Activated T-helper 2 cell treated with anti-CD3 and anti-CD28 coated beads, Interferon-gamma antibody, Interleukin-2, Interleukin-4, amounts not matched to agents 10 μg/mL and 5 μg/mL and 100 μg/mL, durations not matched to agents 14 hours and 24 hours and 36 hours (primary cell): ENCODE measurements around the gene CFAP47. TPM values are rescaled to one million over a fixed set of nuclear protein-coding genes. Genes with fewer than 3 reads are reported as not detected.

ENCODE experiments used
- DNase-seq: peaks from one replicate; pipeline ENCODE4 v3.0.0; 2021; ENCODE audit warnings: low spot score
- H3K27ac Mint-ChIP-seq: one replicate; pipeline ENCODE4 v1.8.0; 2021; ENCODE audit warnings: mixed read lengths
- H3K27me3 Mint-ChIP-seq: one replicate; pipeline ENCODE4 v1.8.0; 2021; ENCODE audit warnings: low read depth, mixed read lengths
- H3K36me3 Mint-ChIP-seq: one replicate; pipeline ENCODE4 v1.8.0; 2021; ENCODE audit warnings: low read depth, mixed read lengths
- H3K4me1 Mint-ChIP-seq: one replicate; pipeline ENCODE4 v1.8.0; 2021; ENCODE audit warnings: low read depth, mixed read lengths
- H3K4me3 Mint-ChIP-seq: one replicate; pipeline ENCODE4 v1.8.0; 2021; ENCODE audit warnings: low read depth, mild to moderate bottlenecking, moderate library complexity, mixed read lengths
- H3K9me3 Mint-ChIP-seq: one replicate; pipeline ENCODE4 v1.8.0; 2021; ENCODE audit warnings: mixed read lengths
- intact Hi-C: fragments of 100-400 bp; cut with micrococcal nuclease; formaldehyde crosslinking; loops from one replicate; pipeline ENCODE4 v1.15.1; 2023
- total RNA-seq: library from RNA; stranded (reverse); gene quantifications from 2 replicates; pipeline ENCODE4 v1.2.3, GENCODE V29; 2022

The CFAP47 gene
- total RNA-seq, 1 donor from 2014 or later, result not detected

GRCh38 chrX:36336751-36337150 is 417.2 kb downstream of the CFAP47 start:
- H3K27me3 Mint-ChIP-seq, result no peaks in the 10 kb centered on the region
- no peak overlapping the region for H3K27ac Mint-ChIP-seq
- no peaks in the 10 kb centered on the region for H3K36me3 Mint-ChIP-seq
- peaks cover 7% of the 10 kb centered on the region for H3K9me3 Mint-ChIP-seq
- DNase-seq, result no peak
- intact Hi-C loops, result no loop called here
- H3K4me1 Mint-ChIP-seq, result no peaks in the 10 kb centered on the region
- H3K4me3 Mint-ChIP-seq, result no peak overlapping the region

- Mint-ChIP-seq H3K4me1 (no peaks in the 10 kb centered on the region), H3K9me3 (no peaks in the 10 kb centered on the region), H3K4me3 (no peak overlapping the region), H3K27me3 (no peaks in the 10 kb centered on the region), H3K27ac (no peak overlapping the region), H3K36me3 (no peaks in the 10 kb centered on the region)
- DNase-seq, result no peak
- intact Hi-C loops, result no loop called here
Measured at GRCh38 chrX:36344301-36344700, 424.8 kb downstream of the CFAP47 start.

GRCh38 chrX:36348509-36348908 is 429.0 kb downstream of the CFAP47 start:
- DNase-seq, result no peak
- H3K9me3 Mint-ChIP-seq, result no peaks in the 10 kb centered on the region
- intact Hi-C loops, result no loop called here
- no peaks in the 10 kb centered on the region for H3K4me1 Mint-ChIP-seq
- H3K36me3 Mint-ChIP-seq, result no peaks in the 10 kb centered on the region
- H3K27me3 Mint-ChIP-seq, result no peaks in the 10 kb centered on the region
- no peak overlapping the region for H3K4me3 Mint-ChIP-seq
- H3K27ac Mint-ChIP-seq, result no peak overlapping the region

- DNase-seq, result no peak
Measured at GRCh38 chrX:36357855-36358254, 438.3 kb downstream of the CFAP47 start.

GRCh38 chrX:36364262-36364661 is 444.7 kb downstream of the CFAP47 start:
- no peak overlapping the region for H3K27ac Mint-ChIP-seq
- intact Hi-C loops, result no loop called here
- DNase-seq, result no peak
- no peaks in the 10 kb centered on the region for H3K27me3 Mint-ChIP-seq
- no peak overlapping the region for H3K4me3 Mint-ChIP-seq
- no peaks in the 10 kb centered on the region for H3K36me3 Mint-ChIP-seq
- no peaks in the 10 kb centered on the region for H3K9me3 Mint-ChIP-seq
- H3K4me1 Mint-ChIP-seq, result no peaks in the 10 kb centered on the region

More at GRCh38 chrX:36357855-36358254, 438.3 kb downstream of the CFAP47 start:
- Mint-ChIP-seq H3K27me3 (no peaks in the 10 kb centered on the region), H3K4me1 (no peaks in the 10 kb centered on the region), H3K4me3 (no peak overlapping the region), H3K9me3 (peaks cover 6% of the 10 kb centered on the region), H3K27ac (no peak overlapping the region), H3K36me3 (no peaks in the 10 kb centered on the region)
- intact Hi-C loops, result no loop called here

- Mint-ChIP-seq H3K27me3 (no peaks in the 10 kb centered on the region), H3K36me3 (no peaks in the 10 kb centered on the region), H3K9me3 (peaks cover 4% of the 10 kb centered on the region), H3K27ac (no peak overlapping the region), H3K4me1 (no peaks in the 10 kb centered on the region), H3K4me3 (no peak overlapping the region)
- intact Hi-C loops, result no loop called here
- DNase-seq, result no peak
Measured at GRCh38 chrX:36383495-36383894, 464.0 kb downstream of the CFAP47 start.

GRCh38 chrX:36388901-36389300 is 469.4 kb downstream of the CFAP47 start:
- Mint-ChIP-seq H3K27ac (no peak overlapping the region), H3K9me3 (peaks cover 8% of the 10 kb centered on the region)
- no peak for DNase-seq

GRCh38 chrX:36401774-36402173 is 482.2 kb downstream of the CFAP47 start:
- Mint-ChIP-seq H3K27ac (no peak overlapping the region), H3K4me1 (no peaks in the 10 kb centered on the region), H3K36me3 (no peaks in the 10 kb centered on the region), H3K27me3 (no peaks in the 10 kb centered on the region), H3K9me3 (no peaks in the 10 kb centered on the region), H3K4me3 (no peak overlapping the region)
- intact Hi-C loops, result no loop called here
- no peak for DNase-seq

More at GRCh38 chrX:36388901-36389300, 469.4 kb downstream of the CFAP47 start:
- Mint-ChIP-seq H3K36me3 (no peaks in the 10 kb centered on the region), H3K4me3 (no peak overlapping the region), H3K4me1 (no peaks in the 10 kb centered on the region), H3K27me3 (no peaks in the 10 kb centered on the region)
- intact Hi-C loops, result no loop called here

- Mint-ChIP-seq H3K27me3 (no peaks in the 10 kb centered on the region), H3K27ac (no peak overlapping the region), H3K4me1 (no peaks in the 10 kb centered on the region), H3K9me3 (no peaks in the 10 kb centered on the region), H3K4me3 (no peak overlapping the region), H3K36me3 (no peaks in the 10 kb centered on the region)
- no peak for DNase-seq
- intact Hi-C loops, result no loop called here
Measured at GRCh38 chrX:36407836-36408235, 488.3 kb downstream of the CFAP47 start.

- Mint-ChIP-seq H3K36me3 (no peaks in the 10 kb centered on the region), H3K4me1 (no peaks in the 10 kb centered on the region), H3K4me3 (no peak overlapping the region), H3K27me3 (no peaks in the 10 kb centered on the region), H3K27ac (no peak overlapping the region), H3K9me3 (no peaks in the 10 kb centered on the region)
- intact Hi-C loops, result no loop called here
- no peak for DNase-seq
Measured at GRCh38 chrX:36414056-36414455, 494.5 kb downstream of the CFAP47 start.

- H3K27me3 Mint-ChIP-seq, result no peaks in the 10 kb centered on the region
- no peak for DNase-seq
- no peak overlapping the region for H3K27ac Mint-ChIP-seq
- no peak overlapping the region for H3K4me3 Mint-ChIP-seq
- intact Hi-C loops, result no loop called here
- H3K36me3 Mint-ChIP-seq, result no peaks in the 10 kb centered on the region
- no peaks in the 10 kb centered on the region for H3K4me1 Mint-ChIP-seq
- no peaks in the 10 kb centered on the region for H3K9me3 Mint-ChIP-seq
Measured at GRCh38 chrX:36422368-36422767, 502.8 kb downstream of the CFAP47 start.

- Mint-ChIP-seq H3K9me3 (peaks cover 4% of the 10 kb centered on the region), H3K36me3 (no peaks in the 10 kb centered on the region), H3K27ac (no peak overlapping the region), H3K4me3 (no peak overlapping the region), H3K27me3 (no peaks in the 10 kb centered on the region), H3K4me1 (no peaks in the 10 kb centered on the region)
- no peak for DNase-seq
- intact Hi-C loops, result no loop called here
Measured at GRCh38 chrX:36431819-36432218, 512.3 kb downstream of the CFAP47 start.

GRCh38 chrX:36434522-36434921 is 515.0 kb downstream of the CFAP47 start:
- H3K27me3 Mint-ChIP-seq, result no peaks in the 10 kb centered on the region
- H3K4me3 Mint-ChIP-seq, result no peak overlapping the region
- intact Hi-C loops, result no loop called here
- DNase-seq, result no peak
- no peak overlapping the region for H3K27ac Mint-ChIP-seq
- no peaks in the 10 kb centered on the region for H3K36me3 Mint-ChIP-seq
- H3K4me1 Mint-ChIP-seq, result no peaks in the 10 kb centered on the region
- peaks cover 4% of the 10 kb centered on the region for H3K9me3 Mint-ChIP-seq
